ENCODE data around the gene MUC22. TPM values are rescaled to one million over a fixed set of nuclear protein-coding genes. Genes with fewer than 3 reads are reported as not detected.
"Not testable (repeated sequence)": the region's sequence is repeated elsewhere in the genome, so short reads cannot be mapped to it uniquely, and the experiment has no call there.

The MUC22 gene
- total RNA-seq, 1 donor from 2014 or later, result not detected

DNA sequence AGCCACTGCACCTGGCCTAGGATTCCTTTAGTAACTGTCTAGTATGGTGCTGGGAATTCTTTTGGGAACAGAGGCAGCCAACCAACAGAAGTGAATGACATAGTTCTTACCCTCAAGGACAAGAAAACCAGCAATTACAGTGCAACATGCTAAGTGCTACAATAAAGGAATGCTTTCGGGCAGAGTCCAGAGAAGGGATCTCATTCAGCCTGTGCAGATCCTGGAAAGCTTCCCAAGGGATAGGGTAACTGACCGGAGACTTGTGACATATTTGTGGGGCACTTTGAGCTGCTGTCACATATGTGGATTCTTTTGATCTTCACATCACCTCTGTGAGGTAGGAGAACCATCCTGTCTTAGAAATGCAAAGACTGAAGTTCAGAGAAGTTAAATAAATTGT is 55.3 kb downstream of the MUC22 start:
- Histone ChIP-seq H3K27me3 (no peaks in the 10 kb centered on the region), H3K9me3 (no peaks in the 10 kb centered on the region), H3K27ac (no peak overlapping the region), H3K4me3 (no peak overlapping the region), H3K4me1 (no peaks in the 10 kb centered on the region), H3K36me3 (no peaks in the 10 kb centered on the region)
- TF ChIP-seq, protein P1, sequence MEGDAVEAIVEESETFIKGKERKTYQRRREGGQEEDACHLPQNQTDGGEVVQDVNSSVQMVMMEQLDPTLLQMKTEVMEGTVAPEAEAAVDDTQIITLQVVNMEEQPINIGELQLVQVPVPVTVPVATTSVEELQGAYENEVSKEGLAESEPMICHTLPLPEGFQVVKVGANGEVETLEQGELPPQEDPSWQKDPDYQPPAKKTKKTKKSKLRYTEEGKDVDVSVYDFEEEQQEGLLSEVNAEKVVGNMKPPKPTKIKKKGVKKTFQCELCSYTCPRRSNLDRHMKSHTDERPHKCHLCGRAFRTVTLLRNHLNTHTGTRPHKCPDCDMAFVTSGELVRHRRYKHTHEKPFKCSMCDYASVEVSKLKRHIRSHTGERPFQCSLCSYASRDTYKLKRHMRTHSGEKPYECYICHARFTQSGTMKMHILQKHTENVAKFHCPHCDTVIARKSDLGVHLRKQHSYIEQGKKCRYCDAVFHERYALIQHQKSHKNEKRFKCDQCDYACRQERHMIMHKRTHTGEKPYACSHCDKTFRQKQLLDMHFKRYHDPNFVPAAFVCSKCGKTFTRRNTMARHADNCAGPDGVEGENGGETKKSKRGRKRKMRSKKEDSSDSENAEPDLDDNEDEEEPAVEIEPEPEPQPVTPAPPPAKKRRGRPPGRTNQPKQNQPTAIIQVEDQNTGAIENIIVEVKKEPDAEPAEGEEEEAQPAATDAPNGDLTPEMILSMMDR (IDR thresholded peaks at IDR 0.05), result no peak
- DNase-seq, result no peak
- intact Hi-C loops (cut with DNase I), result no loop called here
- ATAC-seq, result peak; percentile 41

DNA sequence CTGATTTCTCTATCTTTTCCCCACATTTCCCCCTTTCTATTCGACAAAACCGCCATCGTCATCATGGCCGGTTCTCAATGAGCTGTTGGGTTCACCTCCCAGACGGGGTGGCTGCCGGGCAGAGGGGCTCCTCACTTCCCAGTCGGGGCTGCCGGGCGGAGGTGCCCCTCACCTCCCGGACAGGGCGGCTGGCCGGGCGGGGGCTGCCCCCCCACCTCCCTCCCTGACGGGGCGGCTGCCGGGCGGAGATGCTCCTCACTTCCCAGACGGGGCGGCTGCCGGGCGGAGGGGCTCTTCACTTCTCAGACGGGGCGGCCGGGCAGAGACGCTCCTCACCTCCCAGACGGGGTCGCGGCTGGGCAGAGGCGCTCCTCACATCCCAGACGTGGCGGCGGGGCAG is 56.8 kb downstream of the MUC22 start:
- H3K9me3 ChIP-seq; H3K4me3 ChIP-seq; intact Hi-C loops (cut with DNase I); H3K4me1 ChIP-seq; H3K27me3 ChIP-seq; DNase-seq; ATAC-seq; H3K36me3 ChIP-seq; H3K27ac ChIP-seq: not testable (repeated sequence)

DNA sequence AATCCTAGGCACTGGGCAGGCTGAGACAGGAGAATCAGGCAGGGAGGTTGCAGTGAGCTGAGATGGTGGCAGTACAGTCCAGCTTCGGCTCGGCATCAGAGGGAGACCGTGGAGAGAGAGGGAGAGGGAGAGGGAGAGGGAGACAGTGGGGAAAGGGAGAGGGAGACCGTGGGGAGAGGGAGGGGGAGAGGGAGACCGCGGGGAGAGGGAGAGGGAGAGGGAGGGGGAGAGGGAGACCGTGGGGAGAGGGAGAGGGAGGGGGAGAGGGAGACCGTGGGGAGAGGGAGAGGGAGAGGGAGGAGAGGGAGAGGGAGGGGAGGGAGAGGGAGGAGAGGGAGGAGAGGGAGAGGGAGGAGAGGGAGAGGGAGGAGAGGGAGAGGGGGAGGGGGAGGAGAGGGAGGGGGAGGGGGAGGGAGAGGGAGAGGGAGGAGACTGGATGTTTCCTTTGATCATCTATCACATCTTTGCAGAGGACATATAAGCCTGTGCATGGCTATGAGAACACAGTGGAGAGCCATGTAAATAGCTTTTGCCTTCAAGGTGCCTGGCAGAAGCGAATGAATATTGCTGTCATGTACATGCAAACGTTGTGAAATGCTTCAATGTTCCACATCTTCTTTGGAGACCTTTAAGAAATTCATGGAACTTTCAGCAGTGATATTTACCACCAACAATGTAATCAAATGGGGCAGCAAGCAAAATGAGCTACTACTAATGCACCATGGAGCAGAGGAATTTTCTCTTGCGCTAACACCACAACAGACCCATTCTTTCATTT is 57.8 kb downstream of the MUC22 start:
- H3K27ac ChIP-seq; H3K36me3 ChIP-seq; H3K9me3 ChIP-seq; H3K4me3 ChIP-seq; H3K27me3 ChIP-seq; ATAC-seq; intact Hi-C loops (cut with DNase I); H3K4me1 ChIP-seq; DNase-seq: not testable (repeated sequence)

DNA sequence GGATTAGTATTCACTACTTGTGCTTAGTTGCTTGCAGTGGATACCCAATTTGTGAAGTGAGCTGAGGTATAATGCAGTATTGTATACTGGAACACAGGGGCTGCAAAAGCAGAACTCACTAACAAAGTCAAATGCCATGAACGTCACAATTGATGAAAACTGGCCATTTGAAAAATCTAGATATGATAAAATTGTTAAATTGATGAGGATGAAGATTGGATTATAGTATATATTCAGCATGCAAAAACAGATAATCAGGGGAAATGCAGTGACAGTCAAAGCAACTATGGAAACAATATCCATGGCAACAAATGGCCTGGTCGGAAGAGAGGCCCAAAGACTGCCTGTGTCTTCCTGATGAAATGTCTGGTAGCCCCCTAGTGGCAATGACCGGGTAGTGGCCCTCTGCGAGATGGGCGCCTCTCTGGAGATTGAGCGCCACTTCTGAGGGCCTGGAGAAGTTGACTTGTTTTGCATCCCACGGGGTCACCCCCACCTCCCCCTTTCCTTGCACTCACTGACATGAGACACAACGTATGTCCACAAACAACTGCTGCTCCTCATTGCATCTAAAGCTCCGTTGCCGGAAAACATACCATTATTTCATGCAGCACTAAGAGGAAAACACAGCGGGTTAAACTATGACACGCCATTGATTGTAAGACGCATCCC is 58.5 kb downstream of the MUC22 start:
- no peak overlapping the region for H3K27ac ChIP-seq
- ATAC-seq (peak; percentile 97), DNase-seq (peak; percentile 85)
- intact Hi-C loops (cut with DNase I), result no loop called here
- no peak overlapping the region for H3K4me3 ChIP-seq
- TF ChIP-seq, protein P1 (IDR thresholded peaks at IDR 0.05), result peak; percentile 97
- H3K27me3 ChIP-seq, result no peaks in the 10 kb centered on the region
- no peaks in the 10 kb centered on the region for H3K9me3 ChIP-seq
- H3K36me3 ChIP-seq, result no peaks in the 10 kb centered on the region
- peaks cover 8% of the 10 kb centered on the region for H3K4me1 ChIP-seq

DNA sequence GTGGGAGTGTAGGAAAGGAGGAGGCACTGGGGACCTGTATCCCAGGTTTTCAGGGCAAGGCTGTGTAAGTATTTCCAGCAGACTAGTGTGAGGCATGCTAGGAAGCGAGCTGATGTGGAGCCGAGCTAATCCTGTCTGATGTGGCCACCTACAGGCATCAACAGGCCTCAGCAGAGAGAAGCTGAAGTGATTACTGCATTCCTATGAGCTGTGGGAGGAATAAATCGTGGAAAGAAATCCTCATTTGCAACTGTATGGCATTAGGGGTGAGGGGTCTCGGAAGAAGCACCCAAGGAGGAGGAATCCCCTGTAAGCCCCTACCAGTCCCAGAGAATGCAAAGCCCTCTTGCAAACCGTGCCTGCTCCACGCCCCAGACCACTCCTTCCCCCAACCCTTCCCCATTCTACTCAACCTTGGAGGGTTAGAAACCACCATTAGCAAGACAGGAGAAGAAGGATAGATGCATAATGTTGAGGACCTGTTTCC is 60.5 kb downstream of the MUC22 start:
- Histone ChIP-seq H3K4me3 (no peak overlapping the region), H3K36me3 (no peaks in the 10 kb centered on the region), H3K27me3 (no peaks in the 10 kb centered on the region), H3K4me1 (peaks cover 8% of the 10 kb centered on the region), H3K27ac (no peak overlapping the region), H3K9me3 (no peaks in the 10 kb centered on the region)
- peak; percentile 90 for ATAC-seq
- TF ChIP-seq, protein P1 (IDR thresholded peaks at IDR 0.05), result peak; percentile 45
- intact Hi-C loops (cut with DNase I), result loop anchor here (10.0 kb wide), 1 partner anchor 156 kb away; the partner anchor contains the start of gene VARS2
- DNase-seq, result no peak

DNA sequence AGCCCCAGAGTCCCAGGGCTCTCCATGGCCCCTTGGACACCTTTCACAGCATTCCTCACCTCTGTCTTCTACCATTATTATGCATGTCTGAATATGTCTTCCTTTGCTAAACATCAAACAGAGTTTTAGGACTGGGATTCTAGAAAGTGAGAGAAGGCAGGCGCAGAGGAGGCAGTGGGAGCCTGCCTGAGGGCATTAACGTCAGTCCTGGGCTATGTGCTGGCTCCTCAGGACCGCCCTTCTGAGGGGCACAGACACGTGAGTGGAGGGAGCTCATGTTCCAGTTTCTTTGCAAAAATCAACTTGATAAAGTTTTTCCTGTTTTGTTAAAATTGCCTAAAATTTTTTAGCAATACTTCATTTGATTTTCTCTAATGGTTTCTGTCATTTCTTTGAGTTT is 64.1 kb downstream of the MUC22 start:
- Histone ChIP-seq H3K27ac (no peak overlapping the region), H3K36me3 (no peaks in the 10 kb centered on the region), H3K27me3 (no peaks in the 10 kb centered on the region), H3K4me1 (peaks cover 10% of the 10 kb centered on the region), H3K9me3 (no peaks in the 10 kb centered on the region), H3K4me3 (no peak overlapping the region)
- intact Hi-C loops (cut with DNase I), result loop anchor here (10.0 kb wide), 1 partner anchor 160 kb away; the partner anchor contains the start of gene VARS2
- DNase-seq, result no peak
- TF ChIP-seq, protein P1 (IDR thresholded peaks at IDR 0.05), result no peak
- ATAC-seq, result no peak

Measured in upper lobe of right lung (tissue), 1 donor.